ENCODE results near the gene MZT2A. TPM values are rescaled to one million over a fixed set of nuclear protein-coding genes. Genes with fewer than 3 reads are reported as not detected.
"Not testable (repeated sequence)": the region's sequence is repeated elsewhere in the genome, so short reads cannot be mapped to it uniquely, and the experiment has no call there.

Gene MZT2A
- total RNA-seq, 2 experiments from 2014 or later = 305 to 443 TPM

DNA sequence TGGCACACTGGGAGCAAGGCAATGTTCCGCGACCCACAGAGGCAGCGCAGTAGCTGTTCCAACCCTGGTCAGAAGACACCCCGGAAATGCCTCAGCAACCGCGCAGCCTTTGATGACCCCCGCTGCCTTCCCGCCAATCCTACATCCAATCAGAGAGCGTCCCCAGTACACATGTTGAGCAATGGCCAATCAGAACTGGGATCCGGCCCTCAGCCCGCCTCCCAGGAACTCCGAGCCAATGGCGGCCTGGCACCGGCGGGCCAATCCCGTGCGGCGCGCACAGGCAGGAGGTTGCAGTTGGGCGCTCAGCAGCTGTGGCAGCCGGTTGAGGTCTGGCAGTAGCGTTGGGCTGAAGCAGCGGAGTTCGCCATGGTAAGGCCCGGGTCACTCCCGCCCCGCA lies 16.4 kb downstream of the MZT2A start, which contains the start of gene TUBA3D:
Gene TUBA3D (plus strand): TSS at position 289 of the 400 bp plus-strand sequence. CDS start 81 bp downstream, at position 370.
- no peaks in the 10 kb centered on the region for H3K9me3 ChIP-seq (ENCODE audit: low read length)
- intact Hi-C loops (cut with micrococcal nuclease; ENCODE audit: unreplicated experiment) = no loop called here

DNA sequence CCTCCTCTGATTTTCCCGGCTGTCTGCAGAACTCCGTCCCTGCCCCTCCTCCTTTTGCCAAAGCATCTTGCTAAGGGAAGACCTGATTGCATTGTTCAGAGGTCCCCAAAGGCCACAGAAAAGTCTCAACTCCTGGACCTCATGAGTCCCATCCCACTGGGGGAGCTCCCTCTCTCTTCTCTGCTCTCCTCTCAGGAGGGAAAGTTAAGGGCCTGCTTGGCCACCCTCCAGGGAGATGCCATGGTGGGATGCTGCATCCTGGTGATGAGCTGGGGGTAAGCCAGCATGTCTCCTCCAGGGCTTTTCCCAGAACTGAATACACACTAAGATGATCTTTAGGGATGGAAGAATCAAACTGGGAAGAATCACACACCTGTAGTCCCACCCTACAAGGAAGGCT lies 18.9 kb downstream of the MZT2A start:
- BruUV-seq (replicated peaks); POLR2A ChIA-PET; H3K9me3 ChIP-seq (ENCODE audit: low read length); intact Hi-C loops (cut with micrococcal nuclease; ENCODE audit: unreplicated experiment); H3K9me2 ChIP-seq (ENCODE audit: insufficient read depth, low read length); H3K79me2 ChIP-seq (ENCODE audit: insufficient read depth, low read depth, low read length); CTCF ChIA-PET (ENCODE audit: unreplicated experiment); H3K36me3 ChIP-seq (ENCODE audit: insufficient read depth, low read length); H3K4me3 ChIP-seq (ENCODE audit: low read depth, low read length, poor library complexity, severe bottlenecking); DNase-seq (ENCODE audit: low spot score); H4K20me1 ChIP-seq (ENCODE audit: insufficient read depth, low read length); H3K4me2 ChIP-seq (ENCODE audit: low read length); H3K4me1 ChIP-seq (ENCODE audit: insufficient read depth, low read length, poor library complexity, severe bottlenecking); H2AFZ ChIP-seq (ENCODE audit: low read length); H3K27ac ChIP-seq (ENCODE audit: low read depth, low read length, poor library complexity, severe bottlenecking): not testable (repeated sequence)

More for the DNA sequence above, 16.4 kb downstream of the MZT2A start, which contains the start of gene TUBA3D:
- Histone ChIP-seq H3K4me3 (ENCODE audit: low read depth, low read length, poor library complexity, severe bottlenecking) (no peak within 1 kb of the TSS), H4K20me1 (ENCODE audit: insufficient read depth, low read length) (no peaks in the 10 kb centered on the region), H3K9me2 (ENCODE audit: insufficient read depth, low read length) (no peaks in the 10 kb centered on the region), H3K4me2 (ENCODE audit: low read length) (no peak within 1 kb of the TSS), H3K36me3 (ENCODE audit: insufficient read depth, low read length) (no peaks in the 10 kb centered on the region; the same call in 1 of the 2 replicates), H2AFZ (ENCODE audit: low read length) (no peak within 1 kb of the TSS), H3K79me2 (ENCODE audit: insufficient read depth, low read depth, low read length) (no peaks in the 10 kb centered on the region), H3K4me1 (ENCODE audit: insufficient read depth, low read length, poor library complexity, severe bottlenecking) (no peaks in the 10 kb centered on the region), H3K27ac (ENCODE audit: low read depth, low read length, poor library complexity, severe bottlenecking) (no peak within 1 kb of the TSS)
- CTCF ChIA-PET (ENCODE audit: unreplicated experiment) = no interaction called here
- DNase-seq (ENCODE audit: low spot score) = no peak
- no peak for TF ChIP-seq EZH2phosphoT487 (IDR thresholded peaks at IDR 0.05; ENCODE audit: borderline replicate concordance, low read depth, low read length)
- TF ChIP-seq, protein P1, sequence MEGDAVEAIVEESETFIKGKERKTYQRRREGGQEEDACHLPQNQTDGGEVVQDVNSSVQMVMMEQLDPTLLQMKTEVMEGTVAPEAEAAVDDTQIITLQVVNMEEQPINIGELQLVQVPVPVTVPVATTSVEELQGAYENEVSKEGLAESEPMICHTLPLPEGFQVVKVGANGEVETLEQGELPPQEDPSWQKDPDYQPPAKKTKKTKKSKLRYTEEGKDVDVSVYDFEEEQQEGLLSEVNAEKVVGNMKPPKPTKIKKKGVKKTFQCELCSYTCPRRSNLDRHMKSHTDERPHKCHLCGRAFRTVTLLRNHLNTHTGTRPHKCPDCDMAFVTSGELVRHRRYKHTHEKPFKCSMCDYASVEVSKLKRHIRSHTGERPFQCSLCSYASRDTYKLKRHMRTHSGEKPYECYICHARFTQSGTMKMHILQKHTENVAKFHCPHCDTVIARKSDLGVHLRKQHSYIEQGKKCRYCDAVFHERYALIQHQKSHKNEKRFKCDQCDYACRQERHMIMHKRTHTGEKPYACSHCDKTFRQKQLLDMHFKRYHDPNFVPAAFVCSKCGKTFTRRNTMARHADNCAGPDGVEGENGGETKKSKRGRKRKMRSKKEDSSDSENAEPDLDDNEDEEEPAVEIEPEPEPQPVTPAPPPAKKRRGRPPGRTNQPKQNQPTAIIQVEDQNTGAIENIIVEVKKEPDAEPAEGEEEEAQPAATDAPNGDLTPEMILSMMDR (conservative IDR thresholded peaks at IDR 0.05; ENCODE audit: low read length) = no peak
- POLR2A ChIA-PET = no interaction called here
- no TSS peak for BruUV-seq (replicated peaks)

DNA sequence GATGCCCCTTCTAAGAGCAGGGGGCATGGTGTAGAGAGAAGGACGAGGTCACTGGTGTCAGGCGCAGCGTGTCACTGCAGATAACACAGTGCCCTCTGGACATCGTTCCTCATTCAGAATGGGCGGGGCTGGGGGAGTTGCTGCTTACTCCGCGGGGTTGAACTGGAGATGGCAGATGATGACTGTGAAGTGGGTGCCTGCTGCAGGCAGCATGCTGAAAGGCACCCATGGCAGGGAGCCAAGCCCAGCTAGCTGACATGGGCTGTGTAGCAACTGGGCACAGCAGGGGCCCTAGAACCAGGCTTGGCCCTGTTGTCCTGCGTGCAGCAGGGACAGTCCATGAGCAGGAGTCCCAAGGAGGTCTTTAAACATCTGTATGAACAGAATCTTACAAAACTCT lies 20.6 kb downstream of the MZT2A start:
- intact Hi-C loops (cut with micrococcal nuclease; ENCODE audit: unreplicated experiment); H2AFZ ChIP-seq (ENCODE audit: low read length); H3K4me2 ChIP-seq (ENCODE audit: low read length); H3K4me3 ChIP-seq (ENCODE audit: low read depth, low read length, poor library complexity, severe bottlenecking); H3K36me3 ChIP-seq (ENCODE audit: insufficient read depth, low read length); DNase-seq (ENCODE audit: low spot score); H3K9me3 ChIP-seq (ENCODE audit: low read length); H3K9me2 ChIP-seq (ENCODE audit: insufficient read depth, low read length); H3K27ac ChIP-seq (ENCODE audit: low read depth, low read length, poor library complexity, severe bottlenecking); H3K4me1 ChIP-seq (ENCODE audit: insufficient read depth, low read length, poor library complexity, severe bottlenecking); BruUV-seq (replicated peaks); H3K79me2 ChIP-seq (ENCODE audit: insufficient read depth, low read depth, low read length); CTCF ChIA-PET (ENCODE audit: unreplicated experiment); H4K20me1 ChIP-seq (ENCODE audit: insufficient read depth, low read length); POLR2A ChIA-PET: not testable (repeated sequence)

DNA sequence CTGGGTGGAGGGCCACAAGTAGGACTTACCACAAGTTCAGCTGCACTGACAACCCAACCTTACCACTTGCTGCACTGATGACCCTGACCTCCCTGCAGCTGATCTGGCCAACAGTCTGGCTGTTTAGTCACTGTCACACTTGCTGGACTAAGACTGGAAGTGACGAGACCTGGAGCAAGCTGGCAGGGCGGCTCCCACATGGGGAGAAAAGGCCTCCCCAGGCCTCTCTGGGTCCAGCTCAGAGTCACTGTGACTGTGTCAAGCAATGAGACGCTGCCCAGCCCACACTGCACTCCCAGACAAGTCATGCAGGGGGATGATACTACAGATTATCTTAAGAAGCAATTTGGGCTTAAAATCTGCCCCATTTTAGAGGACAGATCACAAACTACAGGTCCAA lies 21.3 kb downstream of the MZT2A start:
- H3K4me1 ChIP-seq (ENCODE audit: insufficient read depth, low read length, poor library complexity, severe bottlenecking); H4K20me1 ChIP-seq (ENCODE audit: insufficient read depth, low read length); POLR2A ChIA-PET; H3K4me3 ChIP-seq (ENCODE audit: low read depth, low read length, poor library complexity, severe bottlenecking); H3K9me3 ChIP-seq (ENCODE audit: low read length); H3K4me2 ChIP-seq (ENCODE audit: low read length); H2AFZ ChIP-seq (ENCODE audit: low read length); H3K79me2 ChIP-seq (ENCODE audit: insufficient read depth, low read depth, low read length); intact Hi-C loops (cut with micrococcal nuclease; ENCODE audit: unreplicated experiment); H3K36me3 ChIP-seq (ENCODE audit: insufficient read depth, low read length); CTCF ChIA-PET (ENCODE audit: unreplicated experiment); DNase-seq (ENCODE audit: low spot score); H3K27ac ChIP-seq (ENCODE audit: low read depth, low read length, poor library complexity, severe bottlenecking); H3K9me2 ChIP-seq (ENCODE audit: insufficient read depth, low read length); BruUV-seq (replicated peaks): not testable (repeated sequence)

DNA sequence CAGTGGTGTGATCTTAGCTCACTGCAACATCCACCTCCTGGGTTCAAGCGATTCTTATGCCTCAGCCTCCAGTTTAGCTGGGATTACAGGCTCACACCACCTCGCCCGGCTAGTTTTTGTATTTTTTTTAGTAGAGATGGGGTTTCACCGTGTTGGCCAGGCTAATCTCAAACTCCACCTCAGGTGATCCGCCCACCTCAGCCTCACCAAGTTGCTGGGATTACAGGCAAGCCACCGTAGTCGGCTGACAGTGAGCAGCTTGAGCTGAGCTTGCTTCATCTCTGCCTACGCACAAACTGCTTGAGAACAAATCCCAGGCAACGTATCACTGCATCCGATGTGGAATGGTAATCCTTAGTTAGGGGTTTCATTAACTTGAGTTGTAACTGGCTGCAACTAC lies 24.5 kb downstream of the MZT2A start:
- H3K36me3 ChIP-seq (ENCODE audit: insufficient read depth, low read length); intact Hi-C loops (cut with micrococcal nuclease; ENCODE audit: unreplicated experiment); CTCF ChIA-PET (ENCODE audit: unreplicated experiment); DNase-seq (ENCODE audit: low spot score); BruUV-seq (replicated peaks); H3K79me2 ChIP-seq (ENCODE audit: insufficient read depth, low read depth, low read length); H3K4me3 ChIP-seq (ENCODE audit: low read depth, low read length, poor library complexity, severe bottlenecking); H4K20me1 ChIP-seq (ENCODE audit: insufficient read depth, low read length); H3K4me2 ChIP-seq (ENCODE audit: low read length); H3K4me1 ChIP-seq (ENCODE audit: insufficient read depth, low read length, poor library complexity, severe bottlenecking); H3K9me3 ChIP-seq (ENCODE audit: low read length); H2AFZ ChIP-seq (ENCODE audit: low read length); H3K9me2 ChIP-seq (ENCODE audit: insufficient read depth, low read length); H3K27ac ChIP-seq (ENCODE audit: low read depth, low read length, poor library complexity, severe bottlenecking): not testable (repeated sequence)
- POLR2A ChIA-PET = interaction anchor here (0.6 kb wide), 1 partner anchor 1180 kb away, joined by 5 read pairs; no protein-coding TSS in a partner anchor

DNA sequence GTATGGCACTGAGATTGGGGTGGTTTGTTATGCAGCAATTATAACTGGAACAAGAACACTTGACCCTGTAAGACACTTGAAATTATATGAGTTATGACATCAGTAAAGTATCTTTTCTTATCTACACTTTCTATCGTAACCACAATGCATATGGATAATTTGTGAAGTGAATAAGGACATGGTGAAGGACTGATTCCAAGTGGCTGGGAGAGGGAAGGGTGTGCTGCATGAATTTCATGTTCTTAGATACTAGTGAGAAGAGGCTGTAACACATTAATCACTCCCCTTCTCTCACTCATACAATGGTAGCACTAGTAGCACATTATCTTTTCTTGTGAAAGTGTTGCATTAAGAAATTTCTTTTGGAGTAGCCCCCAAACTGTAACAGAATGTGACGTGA lies 37.3 kb downstream of the MZT2A start:
- CTCF ChIA-PET (ENCODE audit: unreplicated experiment); H3K36me3 ChIP-seq (ENCODE audit: insufficient read depth, low read length); intact Hi-C loops (cut with micrococcal nuclease; ENCODE audit: unreplicated experiment); BruUV-seq (replicated peaks); H4K20me1 ChIP-seq (ENCODE audit: insufficient read depth, low read length); H3K4me1 ChIP-seq (ENCODE audit: insufficient read depth, low read length, poor library complexity, severe bottlenecking); POLR2A ChIA-PET; H2AFZ ChIP-seq (ENCODE audit: low read length); H3K9me3 ChIP-seq (ENCODE audit: low read length); H3K79me2 ChIP-seq (ENCODE audit: insufficient read depth, low read depth, low read length); H3K4me2 ChIP-seq (ENCODE audit: low read length); H3K27ac ChIP-seq (ENCODE audit: low read depth, low read length, poor library complexity, severe bottlenecking); DNase-seq (ENCODE audit: low spot score); H3K4me3 ChIP-seq (ENCODE audit: low read depth, low read length, poor library complexity, severe bottlenecking); H3K9me2 ChIP-seq (ENCODE audit: insufficient read depth, low read length): not testable (repeated sequence)

Data from OCI-LY7 (cell line).